ENCODE measurements around the gene ADAP2.

ADAP2 gene

DNA sequence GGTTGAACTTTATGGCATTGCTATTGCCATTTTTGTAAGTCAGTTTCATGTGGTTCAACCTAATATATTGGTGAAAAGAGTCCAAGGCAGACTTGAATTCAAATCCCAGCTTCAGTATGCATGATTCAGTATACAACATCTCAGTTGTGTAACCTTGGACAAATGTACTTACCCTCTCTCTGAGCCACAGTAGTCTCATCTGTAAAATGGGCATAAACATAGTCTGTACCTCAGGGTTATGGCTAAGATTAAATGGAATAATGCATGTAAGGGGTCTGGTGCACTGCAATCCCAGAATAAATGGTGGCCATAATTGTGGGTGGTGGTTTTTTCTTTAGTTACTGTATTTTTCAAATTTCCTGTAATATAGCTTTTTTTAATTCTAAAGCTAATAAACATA is 4.7 kb upstream of the ADAP2 start:
- H3K36me3 ChIP-seq (ENCODE audit: control insufficient read depth, insufficient read depth, low read length): no peaks in the 10 kb centered on the region
- TF ChIP-seq, protein P1, sequence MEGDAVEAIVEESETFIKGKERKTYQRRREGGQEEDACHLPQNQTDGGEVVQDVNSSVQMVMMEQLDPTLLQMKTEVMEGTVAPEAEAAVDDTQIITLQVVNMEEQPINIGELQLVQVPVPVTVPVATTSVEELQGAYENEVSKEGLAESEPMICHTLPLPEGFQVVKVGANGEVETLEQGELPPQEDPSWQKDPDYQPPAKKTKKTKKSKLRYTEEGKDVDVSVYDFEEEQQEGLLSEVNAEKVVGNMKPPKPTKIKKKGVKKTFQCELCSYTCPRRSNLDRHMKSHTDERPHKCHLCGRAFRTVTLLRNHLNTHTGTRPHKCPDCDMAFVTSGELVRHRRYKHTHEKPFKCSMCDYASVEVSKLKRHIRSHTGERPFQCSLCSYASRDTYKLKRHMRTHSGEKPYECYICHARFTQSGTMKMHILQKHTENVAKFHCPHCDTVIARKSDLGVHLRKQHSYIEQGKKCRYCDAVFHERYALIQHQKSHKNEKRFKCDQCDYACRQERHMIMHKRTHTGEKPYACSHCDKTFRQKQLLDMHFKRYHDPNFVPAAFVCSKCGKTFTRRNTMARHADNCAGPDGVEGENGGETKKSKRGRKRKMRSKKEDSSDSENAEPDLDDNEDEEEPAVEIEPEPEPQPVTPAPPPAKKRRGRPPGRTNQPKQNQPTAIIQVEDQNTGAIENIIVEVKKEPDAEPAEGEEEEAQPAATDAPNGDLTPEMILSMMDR (IDR thresholded peaks at IDR 0.05; ENCODE audit: insufficient read depth, low read length, poor library complexity, severe bottlenecking): no peak
- DNase-seq (ENCODE audit: extremely low read depth, insufficient read length): no peak
- no peak overlapping the region for H3K4me3 ChIP-seq (replicated peaks; ENCODE audit: low read depth, low read length)
- H3K27me3 ChIP-seq (replicated peaks; ENCODE audit: control insufficient read depth, insufficient read depth, low read length): no peaks in the 10 kb centered on the region

DNA sequence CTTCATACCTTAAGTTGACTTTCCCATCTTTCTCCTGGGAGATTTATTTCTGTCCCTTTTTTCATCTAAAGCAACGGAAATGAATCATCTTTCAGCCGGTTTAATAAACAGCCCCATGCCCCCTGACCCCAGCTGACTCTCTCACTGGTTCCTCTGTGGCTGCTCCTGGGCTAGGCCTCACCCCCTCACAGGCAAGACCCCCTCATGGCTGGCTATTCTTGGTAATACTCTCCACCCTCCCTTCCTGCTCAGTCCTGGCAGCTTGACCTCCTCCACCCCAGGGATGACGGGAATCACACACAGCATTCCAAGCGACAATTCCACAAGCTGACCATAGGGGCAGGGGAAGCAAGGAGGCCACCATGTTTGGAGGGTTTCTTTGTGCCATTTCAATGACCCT is 1.5 kb upstream of the ADAP2 start:
- no peak for DNase-seq (ENCODE audit: extremely low read depth, insufficient read length)
- H3K36me3 ChIP-seq (ENCODE audit: control insufficient read depth, insufficient read depth, low read length): no peaks in the 10 kb centered on the region
- no peaks in the 10 kb centered on the region; the same call in 1 of the 2 replicates for H3K27me3 ChIP-seq (replicated peaks; ENCODE audit: control insufficient read depth, insufficient read depth, low read length)
- H3K4me3 ChIP-seq (replicated peaks; ENCODE audit: low read depth, low read length): no peak overlapping the region
- TF ChIP-seq, protein P1 (IDR thresholded peaks at IDR 0.05; ENCODE audit: insufficient read depth, low read length, poor library complexity, severe bottlenecking): no peak

DNA sequence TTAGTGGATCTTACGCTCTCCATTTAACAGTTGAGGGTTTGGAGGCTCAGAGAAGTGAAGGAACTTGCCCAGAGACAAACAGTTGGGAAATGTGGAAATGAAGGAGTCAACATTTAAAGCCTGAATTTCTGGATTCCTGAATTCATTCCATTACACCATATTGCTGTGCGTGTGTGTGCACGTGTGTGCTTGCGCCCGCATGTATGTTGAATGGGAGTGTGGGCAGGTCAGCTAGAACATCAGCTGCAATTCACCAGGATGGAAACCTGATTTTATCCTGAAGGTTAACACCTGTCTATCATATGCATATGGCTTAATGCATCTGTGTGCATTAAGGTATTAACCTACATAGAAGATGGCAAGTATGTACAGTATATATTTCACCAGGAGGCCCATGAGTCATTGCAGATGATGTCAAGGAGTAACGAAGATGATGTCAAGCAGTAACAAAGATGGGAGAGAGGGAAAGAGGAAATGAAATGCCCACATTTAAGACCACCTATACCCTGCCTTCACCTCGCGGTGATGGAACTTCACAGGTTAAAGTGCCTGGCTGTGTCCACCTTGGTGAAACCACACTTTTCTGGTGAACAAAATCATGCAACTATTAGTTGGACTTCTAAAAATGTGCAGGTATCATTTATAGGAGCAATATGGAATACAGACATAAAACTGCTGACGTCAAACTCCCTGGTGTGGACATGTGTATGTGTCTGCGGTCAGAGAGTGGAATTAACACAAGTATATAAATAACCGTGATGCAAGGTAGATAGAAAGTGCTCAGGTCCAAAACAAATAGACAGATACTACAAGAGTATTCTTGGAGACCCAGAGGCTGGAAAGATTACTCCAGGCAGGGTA is 832 bp upstream of the ADAP2 start:
- TF ChIP-seq, protein P1 (IDR thresholded peaks at IDR 0.05; ENCODE audit: insufficient read depth, low read length, poor library complexity, severe bottlenecking): no peak
- no peaks in the 10 kb centered on the region; the same call in 1 of the 2 replicates for H3K27me3 ChIP-seq (replicated peaks; ENCODE audit: control insufficient read depth, insufficient read depth, low read length)
- H3K36me3 ChIP-seq (ENCODE audit: control insufficient read depth, insufficient read depth, low read length): no peaks in the 10 kb centered on the region
- peak overlapping the region; percentile 52 for H3K4me3 ChIP-seq (replicated peaks; ENCODE audit: low read depth, low read length)
- DNase-seq (ENCODE audit: extremely low read depth, insufficient read length): no peak

DNA sequence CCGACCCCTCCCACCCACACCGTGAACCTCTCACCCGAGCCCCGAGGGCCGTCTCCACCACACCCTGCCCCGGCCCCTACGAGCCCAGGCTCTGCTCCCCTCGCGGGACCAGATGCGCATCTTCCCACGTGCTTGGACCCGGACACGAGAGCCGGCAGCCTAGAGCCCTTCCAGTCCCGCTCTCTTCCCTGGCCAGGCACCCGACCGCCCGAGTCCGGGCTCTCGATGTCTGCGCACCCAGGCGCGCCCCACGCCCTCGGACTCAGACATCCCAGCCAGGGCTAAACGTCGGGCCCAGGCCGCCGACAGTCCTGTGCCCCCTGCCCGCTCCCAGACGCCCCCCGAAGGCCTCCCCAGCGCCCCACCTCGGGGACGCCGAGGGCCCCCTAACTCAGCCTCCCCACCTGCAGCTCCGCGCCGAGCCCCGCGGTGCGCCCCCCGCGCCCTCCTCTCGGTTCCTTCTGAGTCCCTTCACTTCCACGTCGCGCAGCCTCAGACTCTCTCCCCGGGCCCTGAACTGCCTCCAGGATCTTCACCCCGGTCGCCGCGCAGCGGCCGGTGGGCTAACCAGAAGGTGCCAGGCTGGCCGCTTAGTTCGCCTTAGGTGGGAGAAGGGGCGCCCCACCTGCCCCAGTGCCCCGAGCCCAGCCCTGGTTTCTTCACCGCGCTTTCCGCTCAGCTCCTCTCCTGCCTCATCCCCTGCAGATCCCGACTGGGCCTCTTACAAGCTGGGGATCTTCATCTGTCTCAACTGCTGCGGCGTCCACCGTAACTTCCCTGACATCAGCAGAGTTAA is 688 bp downstream of the ADAP2 start:
- H3K27me3 ChIP-seq (replicated peaks; ENCODE audit: control insufficient read depth, insufficient read depth, low read length): no peaks in the 10 kb centered on the region; the same call in 1 of the 2 replicates
- H3K36me3 ChIP-seq (ENCODE audit: control insufficient read depth, insufficient read depth, low read length): no peaks in the 10 kb centered on the region
- DNase-seq (ENCODE audit: extremely low read depth, insufficient read length): peak; percentile 23
- TF ChIP-seq, protein P1 (IDR thresholded peaks at IDR 0.05; ENCODE audit: insufficient read depth, low read length, poor library complexity, severe bottlenecking): no peak
- peak overlapping the region; percentile 52 for H3K4me3 ChIP-seq (replicated peaks; ENCODE audit: low read depth, low read length)

DNA sequence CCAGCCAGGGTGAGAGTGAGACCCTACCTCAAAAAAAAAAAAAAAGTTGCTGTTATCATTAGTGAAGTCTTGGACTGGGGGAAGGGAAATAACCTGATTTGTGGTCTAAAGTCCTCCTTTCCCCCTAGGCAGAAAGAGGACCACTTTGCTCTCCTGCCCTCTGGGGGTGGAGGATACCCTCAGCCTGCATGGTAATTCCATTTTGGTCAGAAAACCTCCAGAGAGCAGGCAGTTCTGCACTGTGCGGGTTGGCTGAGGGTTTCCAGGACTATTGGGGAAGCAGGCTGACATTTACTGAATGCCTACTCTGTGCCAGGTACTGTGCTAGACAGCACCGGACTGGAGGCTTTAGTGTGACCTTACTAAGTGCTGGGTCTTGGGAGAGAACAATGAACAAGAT is 2.6 kb downstream of the ADAP2 start:
- TF ChIP-seq, protein P1 (IDR thresholded peaks at IDR 0.05; ENCODE audit: insufficient read depth, low read length, poor library complexity, severe bottlenecking): no peak
- Histone ChIP-seq H3K4me3 (replicated peaks; ENCODE audit: low read depth, low read length) (no peak overlapping the region), H3K36me3 (ENCODE audit: control insufficient read depth, insufficient read depth, low read length) (no peaks in the 10 kb centered on the region), H3K27me3 (replicated peaks; ENCODE audit: control insufficient read depth, insufficient read depth, low read length) (no peaks in the 10 kb centered on the region; the same call in 1 of the 2 replicates)
- DNase-seq (ENCODE audit: extremely low read depth, insufficient read length): no peak
